Endothelial cell of umbilical vein (primary cell): Measurements from ENCODE around the gene FAS.

Source experiments
- EZH2 ChIP-seq: IDR thresholded peaks from 2 replicates; pipeline ENCODE4 v1.6.1; 2012; ENCODE audit warnings: borderline replicate concordance, low read depth, mild to moderate bottlenecking, moderate library complexity, low read length, inconsistent platforms; ENCODE audit not compliant: severe bottlenecking
- FOS ChIP-seq: IDR thresholded peaks from 2 replicates; pipeline ENCODE4 v1.6.1; 2011; ENCODE audit warnings: mild to moderate bottlenecking, low read length, moderate library complexity, borderline replicate concordance; ENCODE audit not compliant: insufficient read depth
- GATA2 ChIP-seq: IDR thresholded peaks from 2 replicates; pipeline ENCODE4 v1.7.0; 2011; ENCODE audit warnings: low read depth, mild to moderate bottlenecking, moderate library complexity, mixed read lengths, low read length; ENCODE audit not compliant: insufficient read length, insufficient read depth
- MYC ChIP-seq: IDR thresholded peaks from one replicate; pipeline ENCODE4 v1.6.1; 2011; ENCODE audit warnings: mild to moderate bottlenecking, low read depth, low read length
- POLR2A ChIP-seq: IDR thresholded peaks from 2 replicates; pipeline ENCODE4 v1.6.1; 2012; ENCODE audit warnings: low read depth, mild to moderate bottlenecking, control low read depth, low read length
- POLR2AphosphoS5 ChIP-seq: IDR thresholded peaks from 2 replicates; pipeline ENCODE4 v1.6.1; 2012; ENCODE audit warnings: low read depth, mild to moderate bottlenecking, control low read depth, low read length, moderate library complexity; ENCODE audit not compliant: insufficient read depth
- TF ChIP-seq, protein P1 (sequence below), 2 donors: IDR thresholded peaks; 1 replicate in 1 of 2; 2 replicates in 1 of 2; pipeline ENCODE4 v1.5.1; 2011; ENCODE audit warnings: low read length in 2 of 2, mild to moderate bottlenecking in 2 of 2, moderate library complexity in 2 of 2, control low read depth in 1 of 2, inconsistent platforms in 1 of 2, low read depth in 1 of 2; ENCODE audit not compliant: insufficient read depth in 1 of 2; ENCODE audit errors: extremely low read depth in 1 of 2
- TF ChIP-seq, protein P2 (sequence below): IDR thresholded peaks from 2 replicates; pipeline ENCODE4 v1.6.1; 2011; ENCODE audit not compliant: insufficient read depth, insufficient read length

DNA sequence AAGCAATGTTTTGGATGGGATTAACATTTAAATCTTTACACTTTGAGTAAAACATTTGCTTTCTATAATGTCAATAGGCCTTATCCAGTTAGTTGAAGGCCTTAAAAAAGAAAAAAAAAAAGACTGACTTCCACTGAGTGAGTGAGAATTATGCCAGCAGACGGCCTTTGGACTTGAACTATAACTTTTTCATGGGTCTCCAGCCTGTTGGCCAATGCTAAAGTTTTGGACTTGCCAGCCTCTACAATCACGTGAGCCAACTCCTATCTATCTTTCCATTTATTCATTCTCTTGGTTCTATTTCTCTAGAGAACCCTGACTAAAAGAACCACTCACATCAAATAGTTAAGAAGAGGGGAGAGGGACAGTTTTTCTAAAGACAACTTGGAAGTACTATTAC, 2.8 kb upstream of the FAS start:
- TF ChIP-seq, protein P1, sequence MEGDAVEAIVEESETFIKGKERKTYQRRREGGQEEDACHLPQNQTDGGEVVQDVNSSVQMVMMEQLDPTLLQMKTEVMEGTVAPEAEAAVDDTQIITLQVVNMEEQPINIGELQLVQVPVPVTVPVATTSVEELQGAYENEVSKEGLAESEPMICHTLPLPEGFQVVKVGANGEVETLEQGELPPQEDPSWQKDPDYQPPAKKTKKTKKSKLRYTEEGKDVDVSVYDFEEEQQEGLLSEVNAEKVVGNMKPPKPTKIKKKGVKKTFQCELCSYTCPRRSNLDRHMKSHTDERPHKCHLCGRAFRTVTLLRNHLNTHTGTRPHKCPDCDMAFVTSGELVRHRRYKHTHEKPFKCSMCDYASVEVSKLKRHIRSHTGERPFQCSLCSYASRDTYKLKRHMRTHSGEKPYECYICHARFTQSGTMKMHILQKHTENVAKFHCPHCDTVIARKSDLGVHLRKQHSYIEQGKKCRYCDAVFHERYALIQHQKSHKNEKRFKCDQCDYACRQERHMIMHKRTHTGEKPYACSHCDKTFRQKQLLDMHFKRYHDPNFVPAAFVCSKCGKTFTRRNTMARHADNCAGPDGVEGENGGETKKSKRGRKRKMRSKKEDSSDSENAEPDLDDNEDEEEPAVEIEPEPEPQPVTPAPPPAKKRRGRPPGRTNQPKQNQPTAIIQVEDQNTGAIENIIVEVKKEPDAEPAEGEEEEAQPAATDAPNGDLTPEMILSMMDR (IDR thresholded peaks at IDR 0.05; ENCODE audit: extremely low read depth in 1 of 2, insufficient read depth in 1 of 2, low read depth in 1 of 2, low read length in 2 of 2), result no peak
- TF ChIP-seq POLR2AphosphoS5 (no peak), POLR2A (no peak), EZH2 (no peak), GATA2 (no peak), MYC (no peak), FOS (no peak)
- TF ChIP-seq, protein P2, sequence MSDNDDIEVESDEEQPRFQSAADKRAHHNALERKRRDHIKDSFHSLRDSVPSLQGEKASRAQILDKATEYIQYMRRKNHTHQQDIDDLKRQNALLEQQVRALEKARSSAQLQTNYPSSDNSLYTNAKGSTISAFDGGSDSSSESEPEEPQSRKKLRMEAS, result no peak
